A549 (cell line): ENCODE data around the gene RRBP1.

Experiments
- CEBPB ChIP-seq, 2 experiments: fragments of >200 bp in 1 of 2; sonication (Bioruptor Twin) in 1 of 2; formaldehyde crosslinking in 1 of 2; IDR thresholded peaks; 2 replicates each; pipeline ENCODE4 v1.6.1; 2012 to 2016
- CTCF ChIP-seq: fragments of >200 bp; sonication (Bioruptor Twin); formaldehyde crosslinking; IDR thresholded peaks from 3 replicates; pipeline ENCODE4 v1.5.1; 2016
- FOSB ChIP-seq: fragments of 250-450 bp; sonication (Bioruptor Pico); IDR thresholded peaks from 2 replicates; pipeline ENCODE4 v1.5.0; 2020; ENCODE audit warnings: mild to moderate bottlenecking, moderate library complexity
- HOXA7 ChIP-seq: fragments of 250-450 bp; sonication (Bioruptor Pico); IDR thresholded peaks from 2 replicates; pipeline ENCODE4 v1.5.0; 2020; ENCODE audit warnings: mild to moderate bottlenecking, moderate library complexity
- JUN ChIP-seq, 2 experiments: fragments of >200 bp; sonication (Bioruptor Twin); formaldehyde crosslinking; IDR thresholded peaks; 2 replicates in 1 of 2; 3 replicates in 1 of 2; pipeline ENCODE4 v1.6.1; 2016 to 2017
- MAX ChIP-seq: IDR thresholded peaks from 2 replicates; pipeline ENCODE4 v1.6.1; 2012
- PBX3 ChIP-seq: IDR thresholded peaks from 2 replicates; pipeline ENCODE4 v1.6.1; 2012
- POLR2A ChIP-seq: IDR thresholded peaks from 2 replicates; pipeline ENCODE4 v1.6.1; 2012; ENCODE audit warnings: mild to moderate bottlenecking, low read length
- RAD21 ChIP-seq, 2 experiments: fragments of >200 bp in 1 of 2; sonication (Bioruptor Twin) in 1 of 2; formaldehyde crosslinking in 1 of 2; IDR thresholded peaks in 1 of 2; conservative IDR thresholded peaks in 1 of 2; 2 replicates in 1 of 2; 3 replicates in 1 of 2; pipeline ENCODE4 v1.6.1; 2012 to 2018; ENCODE audit warnings: inconsistent platforms in 1 of 2

GRCh38 chr20:17683218-17684076, 1.4 kb upstream of the RRBP1 start:
- TF ChIP-seq POLR2A (no peak), CTCF (no peak), MAX (no peak), CEBPB (IDR thresholded peaks at IDR 0.05) (no peak), RAD21 (conservative IDR thresholded peaks at IDR 0.05 in 1 of 2, IDR thresholded peaks at IDR 0.05 in 1 of 2) (no peak), JUN (IDR thresholded peaks at IDR 0.05) (no peak), FOSB (CRISPR knock-in tag) (no peak), HOXA7 (CRISPR knock-in tag) (no peak), PBX3 (no peak)
